Iris pigment epithelial cell (primary cell): Measurements from ENCODE around the gene USP31.
A peak's percentile ranks its signal among the peaks of the same experiment; 100 is the strongest.
"Not testable (repeated sequence)": the region's sequence is repeated elsewhere in the genome, so short reads cannot be mapped to it uniquely, and the experiment has no call there.

ENCODE experiments used
- DNase-seq: peaks from one replicate; pipeline ENCODE4 v3.0.0-alpha.2; 2011; ENCODE audit warnings: low read depth

Gene USP31

GRCh38 chr16:23096450-23096849 is 52.8 kb downstream of the USP31 start:
- not testable (repeated sequence) for DNase-seq

GRCh38 chr16:23094136-23094535 is 55.1 kb downstream of the USP31 start:
- DNase-seq, result not testable (repeated sequence)

- no peak for DNase-seq
Measured at GRCh38 chr16:23092801-23093117, 56.5 kb downstream of the USP31 start.

- no peak for DNase-seq
Measured at GRCh38 chr16:23092072-23092800, 57.0 kb downstream of the USP31 start.

GRCh38 chr16:23089111-23089510 is 60.1 kb downstream of the USP31 start:
- DNase-seq, result no peak

- no peak for DNase-seq
Measured at GRCh38 chr16:23088018-23088417, 61.2 kb downstream of the USP31 start.

- no peak for DNase-seq
Measured at GRCh38 chr16:23085949-23086348, 63.3 kb downstream of the USP31 start.

- no peak for DNase-seq
Measured at GRCh38 chr16:23082161-23082788, 67.0 kb downstream of the USP31 start.

- DNase-seq, result peak; percentile 66
Measured at GRCh38 chr16:23081675-23082119, 67.6 kb downstream of the USP31 start.

GRCh38 chr16:23080747-23081146 is 68.5 kb downstream of the USP31 start:
- DNase-seq, result no peak

GRCh38 chr16:23080329-23080728 is 68.9 kb downstream of the USP31 start:
- DNase-seq, result no peak

- no peak for DNase-seq
Measured at GRCh38 chr16:23079675-23080301, 69.5 kb downstream of the USP31 start.

- no peak for DNase-seq
Measured at GRCh38 chr16:23074423-23074822, 74.8 kb downstream of the USP31 start.

GRCh38 chr16:23072769-23073549 is 76.3 kb downstream of the USP31 start:
- DNase-seq, result peak; percentile 49

- DNase-seq, result peak; percentile 88
Measured at GRCh38 chr16:23072084-23072599, 77.1 kb downstream of the USP31 start.

GRCh38 chr16:23071196-23072083 is 77.8 kb downstream of the USP31 start:
- DNase-seq, result peak; percentile 44

- DNase-seq, result no peak
Measured at GRCh38 chr16:23069844-23070243, 79.4 kb downstream of the USP31 start.

- no peak for DNase-seq
Measured at GRCh38 chr16:23068079-23068736, 81.0 kb downstream of the USP31 start.

- DNase-seq, result no peak
Measured at GRCh38 chr16:23066676-23067075, 82.6 kb downstream of the USP31 start.

- DNase-seq, result no peak
Measured at GRCh38 chr16:23064639-23065038, 84.6 kb downstream of the USP31 start.

- no peak for DNase-seq
Measured at GRCh38 chr16:23062524-23062923, 86.7 kb downstream of the USP31 start.
